H9 (cell line): ENCODE data around the gene NFKB1. TPM values are rescaled to one million over a fixed set of nuclear protein-coding genes. Genes with fewer than 3 reads are reported as not detected.

ENCODE experiments used
- DNase-seq: peaks from one replicate; pipeline ENCODE4 v3.0.0-alpha.2; 2017
- H2AFZ ChIP-seq: one replicate; pipeline ENCODE4 v1.6.1; 2013; ENCODE audit warnings: mild to moderate bottlenecking, low read length, control low read depth, moderate library complexity
- H2AK5ac ChIP-seq: 2 replicates; pipeline ENCODE4 v1.6.1; 2013; ENCODE audit warnings: low read length, control low read depth, mixed read lengths; ENCODE audit not compliant: insufficient read length
- H2BK120ac ChIP-seq: one replicate; pipeline ENCODE4 v1.6.1; 2013; ENCODE audit warnings: low read depth, mild to moderate bottlenecking, low read length, control low read depth, inconsistent platforms; ENCODE audit not compliant: poor library complexity, severe bottlenecking
- H2BK12ac ChIP-seq: 2 replicates; pipeline ENCODE4 v1.6.1; 2013; ENCODE audit warnings: low read length, control low read depth, mixed read lengths, low read depth; ENCODE audit not compliant: insufficient read length
- H2BK15ac ChIP-seq: 2 replicates; pipeline ENCODE4 v1.6.1; 2013; ENCODE audit warnings: low read depth, low read length, control low read depth
- H2BK20ac ChIP-seq: one replicate; pipeline ENCODE4 v1.6.1; 2013; ENCODE audit warnings: low read depth, mild to moderate bottlenecking, low read length, control low read depth, inconsistent platforms; ENCODE audit not compliant: poor library complexity, severe bottlenecking
- H2BK5ac ChIP-seq: 2 replicates; pipeline ENCODE4 v1.6.1; 2013; ENCODE audit warnings: low read length, control low read depth, mixed read lengths; ENCODE audit not compliant: insufficient read length
- H3K14ac ChIP-seq: 2 replicates; pipeline ENCODE4 v1.6.1; 2013; ENCODE audit warnings: low read length, control low read depth; ENCODE audit not compliant: insufficient read depth
- H3K18ac ChIP-seq: 2 replicates; pipeline ENCODE4 v1.6.1; 2013; ENCODE audit warnings: low read depth, mild to moderate bottlenecking, mixed read lengths, low read length, control low read depth; ENCODE audit not compliant: insufficient read length
- H3K23ac ChIP-seq: 2 replicates; pipeline ENCODE4 v1.6.1; 2013; ENCODE audit warnings: low read length, control low read depth, mixed read lengths, low read depth; ENCODE audit not compliant: insufficient read length
- H3K23me2 ChIP-seq: 2 replicates; pipeline ENCODE4 v1.6.1; 2013; ENCODE audit warnings: low read depth, mild to moderate bottlenecking, mixed read lengths, low read length, control low read depth; ENCODE audit not compliant: insufficient read length, poor library complexity, severe bottlenecking
- H3K27ac ChIP-seq: 2 replicates; pipeline ENCODE4 v1.5.1; 2013; ENCODE audit warnings: low read length, control low read depth, mixed read lengths, low read depth; ENCODE audit not compliant: insufficient read length
- H3K27me3 ChIP-seq: 2 replicates; pipeline ENCODE4 v1.6.1; 2013; ENCODE audit warnings: low read length, control low read depth, inconsistent platforms; ENCODE audit not compliant: insufficient read depth
- H3K4ac ChIP-seq: 2 replicates; pipeline ENCODE4 v1.6.1; 2013; ENCODE audit warnings: low read depth, mild to moderate bottlenecking, control low read depth, inconsistent platforms, low read length, moderate library complexity
- H3K4me1 ChIP-seq: 2 replicates; pipeline ENCODE4 v1.6.1; 2013; ENCODE audit warnings: low read length, control low read depth, inconsistent platforms; ENCODE audit not compliant: insufficient read depth
- H3K4me2 ChIP-seq: 2 replicates; pipeline ENCODE4 v1.6.1; 2013; ENCODE audit warnings: low read length, control low read depth, mixed read lengths; ENCODE audit not compliant: insufficient read length, insufficient read depth
- H3K56ac ChIP-seq: 2 replicates; pipeline ENCODE4 v1.6.1; 2013; ENCODE audit warnings: low read depth, mild to moderate bottlenecking, mixed read lengths, low read length, control low read depth; ENCODE audit not compliant: insufficient read length
- H3K79me1 ChIP-seq: 2 replicates; pipeline ENCODE4 v1.6.1; 2013; ENCODE audit warnings: low read depth, mild to moderate bottlenecking, moderate library complexity, low read length, control low read depth, inconsistent platforms; ENCODE audit not compliant: insufficient read depth, poor library complexity, severe bottlenecking
- H3K79me2 ChIP-seq: 2 replicates; pipeline ENCODE4 v1.6.1; 2013; ENCODE audit warnings: low read length, control low read depth, inconsistent platforms; ENCODE audit not compliant: insufficient read depth
- H3K9ac ChIP-seq: 2 replicates; pipeline ENCODE4 v1.6.1; 2013; ENCODE audit warnings: low read length, control low read depth, mixed read lengths; ENCODE audit not compliant: insufficient read length; ENCODE audit errors: extremely low read depth
- H3K9me3 ChIP-seq: one replicate; pipeline ENCODE4 v1.6.1; 2013; ENCODE audit warnings: low read depth, low read length, inconsistent platforms; ENCODE audit not compliant: control insufficient read depth
- H3T11ph ChIP-seq: one replicate; pipeline ENCODE4 v1.6.1; 2013; ENCODE audit warnings: mild to moderate bottlenecking, low read length, control low read depth, inconsistent platforms
- H4K20me1 ChIP-seq: one replicate; pipeline ENCODE4 v1.6.1; 2013; ENCODE audit not compliant: control insufficient read depth, insufficient read length, insufficient read depth
- H4K5ac ChIP-seq: 2 replicates; pipeline ENCODE4 v1.6.1; 2013; ENCODE audit warnings: low read depth, mild to moderate bottlenecking, mixed read lengths, low read length, control low read depth; ENCODE audit not compliant: insufficient read length
- H4K8ac ChIP-seq: replicated peaks from 2 replicates; pipeline ENCODE4 v1.6.1; 2013; ENCODE audit warnings: low read length, control low read depth, mixed read lengths, low read depth; ENCODE audit not compliant: insufficient read length
- H4K91ac ChIP-seq: 2 replicates; pipeline ENCODE4 v1.6.1; 2013; ENCODE audit warnings: low read depth, mild to moderate bottlenecking, moderate library complexity, mixed read lengths, low read length, control low read depth; ENCODE audit not compliant: insufficient read length
- H3K27ac Mint-ChIP-seq, 3 experiments: 2 replicates in 2 of 3; 3 replicates in 1 of 3; pipeline ENCODE4 v1.8.0; 2020 to 2021; ENCODE audit warnings: mixed read lengths in 3 of 3, mild to moderate bottlenecking in 1 of 3, moderate library complexity in 1 of 3
- H3K27me3 Mint-ChIP-seq: 2 replicates; pipeline ENCODE4 v1.8.0; 2021; ENCODE audit warnings: low read depth, mild to moderate bottlenecking, moderate library complexity, mixed read lengths
- H3K36me3 Mint-ChIP-seq, 3 experiments: 2 replicates in 2 of 3; 3 replicates in 1 of 3; pipeline ENCODE4 v1.8.0; 2020 to 2021; ENCODE audit warnings: low read depth in 3 of 3, mixed read lengths in 3 of 3; ENCODE audit not compliant: insufficient read depth in 1 of 3
- H3K4me1 Mint-ChIP-seq, 2 experiments: 2 replicates each; pipeline ENCODE4 v1.8.0; 2020; ENCODE audit warnings: mixed read lengths in 2 of 2
- H3K4me3 Mint-ChIP-seq, 2 experiments: 2 replicates in 1 of 2; 3 replicates in 1 of 2; pipeline ENCODE4 v1.8.0; 2020 to 2021; ENCODE audit warnings: mild to moderate bottlenecking in 2 of 2, mixed read lengths in 2 of 2, moderate library complexity in 1 of 2
- H3K9me3 Mint-ChIP-seq, 2 experiments: 2 replicates in 1 of 2; 3 replicates in 1 of 2; pipeline ENCODE4 v1.8.0; 2020; ENCODE audit warnings: mild to moderate bottlenecking in 2 of 2, mixed read lengths in 2 of 2, moderate library complexity in 1 of 2
- CTCF ChIP-seq: fragments of 200-600 bp; sonication (generic); conservative IDR thresholded peaks from 3 replicates; pipeline ENCODE4 v1.8.0; 2021; ENCODE audit warnings: antibody characterized with exemption, mild to moderate bottlenecking
- WGBS: extraction: QIAGEN DNeasy Blood & Tissue Kit; methylation state at CpG from one replicate; pipeline ENCODE4 v1.1.7; 2013; ENCODE audit warnings: missing lambda C conversion rate, low lambda C conversion rate, mixed read lengths; ENCODE audit not compliant: insufficient read length; ENCODE audit errors: extremely low coverage; 5-methylcytosine and 5-hydroxymethylcytosine counted together
- total RNA-seq: library from RNA; stranded (reverse); gene quantifications from 2 replicates; pipeline ENCODE4 v1.2.1, GENCODE V29; 2021

The NFKB1 gene
- total RNA-seq, 1 experiment from 2014 or later = 5.7 TPM

DNA sequence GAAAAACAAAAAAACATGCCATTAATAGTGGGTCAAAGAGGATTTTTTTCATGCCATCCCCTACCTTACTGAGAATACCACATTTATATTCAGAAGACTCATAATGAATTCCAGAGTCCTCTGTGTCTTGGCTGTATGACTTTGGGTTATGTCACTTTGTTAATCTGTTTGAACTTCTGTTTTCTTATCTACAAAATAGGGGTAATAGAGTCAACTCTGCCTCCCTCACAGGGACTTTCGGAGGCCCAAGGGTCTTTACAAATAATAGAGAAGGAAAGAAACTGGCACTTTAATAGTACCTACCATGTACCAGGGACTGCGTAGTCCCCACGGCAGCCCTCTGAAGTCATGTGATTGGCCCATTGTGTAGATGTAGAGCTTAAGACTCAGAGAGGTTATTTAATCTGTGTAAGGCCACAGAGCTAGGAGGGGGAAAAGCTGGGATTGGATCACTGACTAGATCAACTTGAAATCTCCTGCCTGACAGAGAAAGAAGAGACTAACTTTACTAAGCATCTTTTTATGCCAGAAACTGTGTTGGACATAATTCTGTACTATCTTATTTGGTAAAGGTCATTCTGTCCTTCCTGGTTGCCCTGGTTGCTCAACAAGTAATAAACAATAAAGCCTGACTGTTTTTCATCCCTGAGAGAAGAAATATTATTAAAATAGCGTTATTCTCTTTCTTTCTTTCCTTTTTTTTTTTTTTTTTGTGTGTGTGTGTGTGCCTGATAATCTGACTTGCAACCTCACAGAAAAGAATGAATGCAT lies 59.6 kb downstream of the NFKB1 start:
- Mint-ChIP-seq H3K4me1 (peaks cover 0 to 4% of the 10 kb centered on the region in 2 experiments; a peak in 1 of 4 replicates), H3K36me3 (no peaks in the 10 kb centered on the region), H3K4me3 (no peak overlapping the region), H3K27me3 (no peaks in the 10 kb centered on the region), H3K9me3 (no peaks in the 10 kb centered on the region), H3K27ac (no peak overlapping the region)
- Histone ChIP-seq H3K56ac (no peak overlapping the region), H2BK12ac (no peak overlapping the region), H4K8ac (no peak overlapping the region), H2BK15ac (no peak overlapping the region), H3K9ac (no peak overlapping the region), H3T11ph (no peak overlapping the region), H2BK120ac (no peak overlapping the region), H3K79me2 (no peaks in the 10 kb centered on the region), H3K23me2 (no peaks in the 10 kb centered on the region), H3K27me3 (no peaks in the 10 kb centered on the region), H4K20me1 (no peaks in the 10 kb centered on the region), H3K9me3 (no peaks in the 10 kb centered on the region), H3K27ac (no peak overlapping the region), H3K4ac (no peak overlapping the region), H3K14ac (no peak overlapping the region), H4K5ac (no peak overlapping the region), H3K23ac (no peak overlapping the region), H3K4me1 (no peaks in the 10 kb centered on the region), H2AFZ (no peak overlapping the region), H2BK5ac (no peak overlapping the region), H3K18ac (no peak overlapping the region), H2BK20ac (no peak overlapping the region), H4K91ac (no peak overlapping the region), H2AK5ac (no peak overlapping the region), H3K79me1 (no peaks in the 10 kb centered on the region), H3K4me2 (no peak overlapping the region)
- no peak for TF ChIP-seq CTCF
- DNase-seq = no peak
- no CpG with 5 or more reads among the region's 4 CpGs for WGBS
